DMS 273 (cell line): Measurements from ENCODE around the gene TOP1.
A peak's percentile ranks its signal among the peaks of the same experiment; 100 is the strongest.

Source experiments
- DNase-seq: peaks from one replicate; lab custom pipeline; 2025; ENCODE audit not compliant: unreplicated experiment; lab: John Stamatoyannopoulos, UW

TOP1 gene

DNA sequence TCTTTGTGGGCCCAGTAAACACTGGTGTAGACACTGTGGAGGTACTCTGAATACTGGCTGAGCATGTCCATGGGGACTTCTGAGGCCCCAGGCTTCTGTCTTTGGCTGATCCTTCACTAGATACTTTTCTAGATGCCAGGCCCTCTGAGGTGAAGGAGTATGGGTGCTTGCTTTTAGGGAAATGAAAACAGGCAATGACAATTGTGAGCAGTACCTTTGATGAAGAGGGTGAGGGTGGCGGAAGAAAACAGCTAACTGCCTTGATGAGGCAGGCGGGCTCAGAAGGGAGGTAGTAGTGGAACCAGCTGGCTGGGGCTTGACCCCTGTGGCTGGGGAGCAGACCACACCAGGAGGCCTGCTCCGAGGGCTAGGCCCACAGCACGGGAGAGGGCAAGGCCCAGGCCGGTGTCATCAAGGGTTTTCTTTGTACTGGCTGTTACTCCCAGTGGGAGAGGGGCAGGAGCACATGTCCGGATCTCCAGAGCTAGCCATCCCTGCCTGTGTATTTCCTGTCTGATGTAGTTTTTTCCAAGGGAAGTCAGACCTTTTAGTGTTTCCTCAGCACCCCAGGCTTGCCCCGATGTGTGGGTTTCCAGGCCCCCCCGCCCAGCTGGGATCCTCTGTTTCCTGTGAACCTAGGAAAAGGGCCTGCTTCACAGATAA, 112.7 kb downstream of the TOP1 start:
- no peak for DNase-seq

DNA sequence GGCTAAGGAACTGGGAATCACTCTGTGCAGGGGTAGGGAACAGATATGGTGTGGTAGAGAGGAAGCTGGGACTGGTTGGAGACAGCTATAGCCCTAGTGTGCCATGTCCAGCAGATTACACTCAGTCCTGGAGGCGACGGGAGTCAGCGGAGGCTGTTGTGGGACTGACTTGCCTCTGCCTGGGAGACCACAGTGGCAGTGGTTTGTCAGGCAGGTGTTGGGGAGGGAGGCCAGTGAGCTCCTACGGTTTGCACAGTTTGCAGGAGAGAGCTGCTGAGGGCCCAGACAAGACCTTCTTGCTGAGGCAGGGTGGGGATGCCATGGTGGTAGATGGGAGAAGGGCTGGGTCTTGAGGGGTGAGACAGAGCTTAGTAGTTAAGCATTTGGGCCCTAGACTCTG, 113.6 kb downstream of the TOP1 start:
- DNase-seq = no peak

- no peak for DNase-seq
Measured at GRCh38 chr20:41142919-41143318, 114.3 kb downstream of the TOP1 start.

DNA sequence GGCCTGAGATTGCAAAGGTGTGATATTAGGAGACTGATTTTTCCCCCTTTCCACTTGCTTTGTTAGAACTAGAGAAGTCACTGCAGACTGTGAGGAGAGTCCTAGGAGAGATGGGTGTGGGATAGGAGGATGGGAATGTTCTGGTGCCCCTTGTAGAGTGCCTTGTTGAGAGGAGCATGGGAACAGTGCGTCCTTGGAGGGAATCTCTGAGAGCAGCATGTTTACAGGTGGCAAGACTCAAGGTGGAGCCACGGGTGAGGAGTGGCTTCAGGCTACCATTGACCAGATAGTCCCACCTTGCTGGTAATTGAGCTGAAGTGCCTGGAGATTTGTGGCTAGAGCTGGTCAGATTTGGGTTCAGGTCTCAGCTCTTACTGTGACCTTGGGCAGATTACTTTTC, 114.7 kb downstream of the TOP1 start:
- DNase-seq = no peak

DNA sequence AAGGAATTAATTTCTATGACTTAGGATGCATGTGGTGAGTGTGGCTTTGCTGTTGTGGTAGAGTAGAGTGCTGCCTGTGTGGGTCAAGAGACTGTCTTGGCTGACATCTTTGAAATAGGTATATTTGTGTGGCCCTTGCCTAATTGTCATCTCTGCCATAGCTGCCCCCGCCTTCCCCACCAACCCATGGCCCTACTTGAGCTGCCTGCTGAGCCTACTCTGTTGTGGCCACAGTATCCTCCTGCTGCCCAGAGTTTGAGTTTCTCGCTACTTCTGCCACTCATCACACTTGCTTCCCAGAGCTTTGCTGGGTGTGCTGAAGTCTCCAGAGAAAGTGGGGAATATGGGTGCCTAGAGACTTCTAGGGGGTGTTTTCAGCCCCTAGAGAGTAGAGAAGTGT, 116.7 kb downstream of the TOP1 start:
- no peak for DNase-seq

GRCh38 chr20:41145821-41146620, 117.4 kb downstream of the TOP1 start:
- DNase-seq = peak; percentile 20

- DNase-seq = peak; percentile 20
Measured at GRCh38 chr20:41147767-41148191, 119.2 kb downstream of the TOP1 start.

GRCh38 chr20:41148942-41149341, 120.3 kb downstream of the TOP1 start:
- no peak for DNase-seq

DNA sequence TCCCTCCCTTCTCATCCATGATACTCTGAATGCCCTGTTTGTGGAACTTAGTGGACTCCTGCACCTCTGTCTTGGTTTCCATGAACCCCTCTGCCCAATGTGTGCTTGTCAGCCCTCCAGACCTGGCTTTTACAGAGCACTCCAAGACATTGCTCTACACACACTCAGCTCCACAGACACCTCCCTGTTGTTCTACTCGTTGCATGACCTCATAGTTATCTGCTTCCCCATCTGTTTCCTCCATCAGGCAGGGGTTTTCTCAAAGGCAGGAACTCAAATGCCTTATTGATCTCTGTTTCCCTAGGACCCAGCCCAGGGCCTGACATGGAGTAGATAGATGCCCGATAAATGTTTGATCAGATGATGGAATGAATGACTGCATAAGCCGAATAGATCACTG, 122.0 kb downstream of the TOP1 start:
- DNase-seq = peak; percentile 80

- no peak for DNase-seq
Measured at GRCh38 chr20:41151134-41151869, 122.7 kb downstream of the TOP1 start.

DNA sequence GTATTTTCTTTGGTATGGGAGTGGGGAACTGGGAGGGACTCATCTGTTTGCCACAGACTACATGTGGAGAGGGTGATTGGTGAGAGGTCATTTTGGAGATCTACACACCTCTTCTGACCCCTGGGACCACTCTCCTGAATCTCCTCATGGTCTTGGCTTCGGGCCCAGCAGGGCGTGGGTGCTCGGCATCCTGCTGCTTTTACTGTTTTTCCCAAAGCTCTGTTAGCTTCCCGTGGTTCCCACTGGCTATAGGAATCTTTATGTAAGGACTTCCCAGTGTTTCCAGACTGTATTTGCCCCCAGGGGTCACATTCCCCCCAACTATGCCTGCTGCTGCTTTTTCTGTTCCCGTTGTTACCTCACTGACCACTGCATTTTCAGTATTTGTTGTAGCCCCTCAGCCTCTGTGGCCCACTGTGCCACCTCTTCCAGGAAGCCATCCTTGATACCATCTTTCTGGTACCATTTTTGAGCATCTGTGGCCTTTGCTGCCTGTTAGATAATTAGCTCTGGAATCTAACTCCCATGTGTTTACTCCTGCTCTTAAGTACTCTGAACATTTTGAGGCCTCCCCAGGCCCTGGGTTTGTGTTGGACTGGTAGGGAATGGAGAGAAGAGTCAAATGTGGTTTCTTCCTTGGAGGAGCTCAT, 123.6 kb downstream of the TOP1 start:
- no peak for DNase-seq

DNA sequence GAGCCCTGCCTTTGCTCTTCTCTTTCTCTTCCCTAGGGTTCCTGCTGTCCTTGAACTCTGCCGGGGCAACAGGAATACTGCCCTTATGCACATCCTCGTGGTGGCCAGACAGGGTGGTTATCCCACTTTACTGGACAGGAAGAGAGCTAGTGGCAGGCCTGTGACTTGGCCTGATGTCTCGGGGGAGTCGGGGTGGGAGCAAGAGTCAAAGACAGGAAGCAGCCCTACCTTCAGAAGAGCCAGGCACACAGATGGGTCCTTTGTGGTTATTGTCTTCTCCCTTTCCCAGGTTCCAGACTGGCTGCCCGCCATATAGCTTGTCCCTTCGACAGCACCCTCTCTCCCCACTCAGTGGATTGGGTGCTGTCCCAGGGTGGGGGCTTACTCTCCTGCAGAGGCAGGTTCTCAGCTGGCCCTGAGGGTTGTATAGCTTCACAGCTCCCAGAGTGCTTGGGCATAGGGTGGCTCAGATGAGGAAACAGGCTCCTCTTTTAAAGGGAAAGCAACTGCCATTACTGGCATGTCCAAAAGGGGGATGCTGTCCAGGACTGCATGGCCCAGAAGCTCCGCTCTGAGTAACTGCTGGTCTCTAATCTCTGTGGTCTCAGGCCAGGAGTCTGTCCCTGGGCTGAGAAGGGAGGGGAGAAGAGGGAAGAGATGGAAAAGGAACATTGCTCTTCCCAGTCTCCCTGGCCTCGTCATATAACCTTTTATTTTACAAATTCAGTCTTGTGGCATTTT, 126.0 kb downstream of the TOP1 start:
- no peak for DNase-seq

DNA sequence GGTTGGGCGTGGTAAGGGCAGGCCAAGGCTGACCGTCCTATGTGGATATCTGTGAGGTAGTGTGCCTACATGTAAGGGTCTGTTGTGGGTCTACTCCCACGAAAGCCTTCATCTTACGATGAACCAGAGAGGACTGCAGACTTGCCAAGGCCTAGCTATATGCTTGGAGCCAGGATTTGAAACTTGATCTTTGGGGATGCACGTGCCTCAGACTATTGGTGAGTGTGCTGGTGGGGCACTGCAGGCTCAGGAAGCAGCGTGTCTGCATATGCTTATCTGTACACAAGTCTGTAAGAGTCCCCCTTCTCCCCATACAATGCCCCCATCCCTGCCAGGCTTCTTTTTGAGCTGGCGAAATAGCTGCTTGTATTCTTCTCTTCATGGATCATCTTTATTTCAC, 126.6 kb downstream of the TOP1 start:
- peak; percentile 21 for DNase-seq

GRCh38 chr20:41158082-41158625, 129.5 kb downstream of the TOP1 start:
- no peak for DNase-seq

- DNase-seq = no peak
Measured at GRCh38 chr20:41159547-41159946, 130.9 kb downstream of the TOP1 start.

GRCh38 chr20:41160686-41161085, 132.1 kb downstream of the TOP1 start:
- DNase-seq = no peak

DNA sequence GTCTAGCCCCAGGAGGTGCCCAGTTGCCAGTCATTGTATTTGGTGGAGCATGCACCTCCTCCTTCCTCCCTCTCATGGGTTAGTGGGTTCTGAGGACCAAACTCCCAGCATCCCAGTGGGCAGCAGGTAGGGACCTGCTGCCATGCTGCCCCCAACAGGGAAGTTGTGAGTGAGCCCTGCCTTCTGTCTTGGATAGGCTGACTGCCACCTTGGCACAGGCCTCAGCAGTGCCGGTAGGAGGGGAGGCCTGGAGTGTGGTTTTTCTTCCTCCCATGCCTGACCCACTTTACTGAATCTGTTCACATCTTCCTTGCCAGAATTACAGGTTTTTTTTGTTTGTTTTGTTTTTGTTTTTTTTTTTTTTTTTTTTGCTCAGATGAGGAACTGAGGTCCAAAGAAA, 133.3 kb downstream of the TOP1 start:
- no peak for DNase-seq

DNA sequence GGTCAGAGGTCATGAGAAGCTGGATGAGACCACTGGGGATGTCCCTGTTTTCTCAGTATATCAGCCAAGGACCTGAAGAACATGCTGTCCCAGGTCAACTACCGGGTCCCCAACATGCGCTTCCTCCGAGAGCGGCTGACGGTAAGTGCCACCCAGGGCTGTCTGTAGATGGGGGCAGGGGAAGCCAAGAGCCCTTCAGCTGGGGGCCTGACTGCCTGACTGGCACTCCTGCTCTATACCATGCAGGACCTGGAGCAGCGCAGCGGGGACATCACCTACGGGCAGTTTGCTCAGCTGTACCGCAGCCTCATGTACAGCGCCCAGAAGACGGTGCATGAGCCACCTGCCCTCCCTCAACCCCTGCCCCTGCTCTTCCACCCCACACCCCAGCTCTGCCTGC, 133.8 kb downstream of the TOP1 start:
- DNase-seq = no peak

DNA sequence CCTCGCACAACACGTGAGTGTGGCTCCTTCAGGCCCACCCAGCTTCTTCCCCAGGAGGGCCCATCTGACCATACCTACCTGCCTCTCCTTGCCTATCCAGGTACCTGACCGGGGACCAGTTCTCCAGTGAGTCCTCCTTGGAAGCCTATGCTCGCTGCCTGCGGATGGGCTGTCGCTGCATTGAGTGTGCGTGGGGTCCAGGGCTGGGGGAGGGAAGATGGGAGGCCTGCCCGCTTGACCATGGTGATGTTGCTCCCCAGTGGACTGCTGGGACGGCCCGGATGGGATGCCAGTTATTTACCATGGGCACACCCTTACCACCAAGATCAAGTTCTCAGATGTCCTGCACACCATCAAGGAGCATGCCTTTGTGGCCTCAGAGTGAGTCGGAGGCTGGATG, 135.2 kb downstream of the TOP1 start:
- no peak for DNase-seq
